ENCODE measurements around the gene SYNE1.
"Not testable (repeated sequence)": the region's sequence is repeated elsewhere in the genome, so short reads cannot be mapped to it uniquely, and the experiment has no call there.

SYNE1 gene

DNA sequence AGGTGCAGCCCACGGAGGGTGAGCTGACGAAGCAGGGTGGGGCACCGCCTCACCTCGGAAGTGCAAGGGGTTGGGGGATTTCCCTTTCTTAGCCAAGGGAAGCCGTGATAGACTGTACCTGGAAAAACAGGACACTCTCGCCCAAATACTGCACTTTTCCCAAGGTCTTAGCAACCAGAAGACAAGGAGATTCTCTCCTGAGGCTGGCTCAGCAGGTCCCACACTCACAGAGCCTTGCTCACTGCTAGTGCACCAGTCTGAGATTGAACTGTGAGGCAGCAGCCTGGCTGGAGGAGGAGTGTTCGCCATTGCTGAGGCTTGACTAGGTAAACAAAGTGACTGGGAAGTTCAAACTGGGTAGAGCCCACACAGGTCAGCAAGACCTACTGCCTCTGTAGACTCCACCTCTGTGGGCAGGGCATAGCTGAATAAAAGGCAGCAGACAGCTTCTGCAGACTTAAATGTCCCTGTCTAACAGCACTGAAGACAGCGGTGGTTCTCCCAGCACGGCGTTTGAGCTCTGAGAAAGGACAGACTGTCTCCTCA is 28.0 kb downstream of the SYNE1 start:
- no peak for DNase-seq

DNA sequence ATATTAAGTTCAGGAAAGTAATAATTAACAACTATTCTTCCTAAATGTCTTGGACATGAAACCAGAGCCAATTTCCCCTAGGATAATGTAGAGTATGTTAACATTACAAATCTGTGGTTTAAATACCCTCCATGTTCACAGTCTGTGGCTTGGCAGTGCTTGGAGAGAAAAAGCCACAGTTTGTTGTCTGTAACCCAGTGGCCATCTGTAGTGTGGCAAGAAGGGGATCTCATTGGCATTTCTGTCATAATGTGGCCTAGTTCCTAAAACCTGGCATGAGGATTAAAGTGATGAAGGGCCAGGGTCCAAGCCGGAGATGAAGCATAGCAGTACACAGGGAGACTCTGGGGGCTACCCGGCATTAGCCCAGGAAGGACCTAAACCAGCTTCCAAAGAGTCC is 31.2 kb downstream of the SYNE1 start:
- DNase-seq = no peak

DNA sequence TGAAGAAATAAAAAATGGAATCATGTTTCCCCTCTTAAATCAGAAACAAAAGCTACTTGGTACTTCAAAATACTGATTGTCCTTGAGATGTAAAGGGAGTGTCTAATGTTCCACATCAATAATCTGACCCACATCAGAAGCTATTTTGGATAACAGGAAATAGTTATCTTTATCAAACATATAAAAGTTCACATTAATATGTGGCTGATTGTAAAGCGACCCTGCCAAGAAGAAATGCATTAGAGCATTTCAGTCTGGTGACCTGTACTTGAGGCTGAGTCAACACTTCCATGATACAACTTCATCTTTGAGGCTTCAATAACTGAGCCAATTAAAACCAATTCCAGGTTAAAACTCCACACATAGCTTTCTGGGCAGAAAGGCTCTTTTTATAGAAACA is 31.8 kb downstream of the SYNE1 start:
- no peak for DNase-seq

DNA sequence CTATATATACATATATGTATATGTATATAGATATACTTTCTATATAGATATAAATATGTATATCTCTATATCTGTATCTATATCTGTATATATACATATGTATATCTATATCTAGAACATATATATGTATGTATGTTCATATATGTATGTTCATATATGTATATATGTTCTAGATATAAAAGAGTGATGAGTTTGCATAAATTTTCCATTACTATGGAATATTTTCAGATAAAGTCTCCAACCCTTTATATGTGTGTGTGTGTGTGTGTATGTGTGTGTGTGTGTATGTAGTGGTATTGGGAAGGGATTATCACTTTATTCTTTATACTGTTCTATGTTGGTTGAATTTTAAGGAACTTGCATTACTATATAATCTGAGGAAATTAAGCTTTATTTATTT is 33.3 kb downstream of the SYNE1 start:
- no peak for DNase-seq

DNA sequence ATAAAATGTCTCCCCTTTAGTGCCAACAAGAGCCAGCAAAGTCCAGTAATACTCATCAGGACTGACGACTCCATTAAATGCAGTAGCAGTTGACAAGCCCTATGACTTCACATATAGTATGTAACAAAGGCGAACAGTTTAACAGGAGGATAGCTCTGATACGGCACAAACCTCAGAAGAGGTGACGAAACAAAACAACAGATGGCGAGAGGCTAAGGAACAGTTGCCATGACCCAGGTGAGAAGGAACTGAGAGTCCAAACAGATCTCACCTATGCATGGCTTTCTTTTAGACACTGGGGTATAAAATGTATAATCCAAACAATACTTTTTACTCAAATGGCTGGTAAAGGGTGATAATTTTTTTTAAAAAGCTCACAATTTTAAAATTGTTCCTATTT is 37.1 kb downstream of the SYNE1 start:
- no peak for DNase-seq

DNA sequence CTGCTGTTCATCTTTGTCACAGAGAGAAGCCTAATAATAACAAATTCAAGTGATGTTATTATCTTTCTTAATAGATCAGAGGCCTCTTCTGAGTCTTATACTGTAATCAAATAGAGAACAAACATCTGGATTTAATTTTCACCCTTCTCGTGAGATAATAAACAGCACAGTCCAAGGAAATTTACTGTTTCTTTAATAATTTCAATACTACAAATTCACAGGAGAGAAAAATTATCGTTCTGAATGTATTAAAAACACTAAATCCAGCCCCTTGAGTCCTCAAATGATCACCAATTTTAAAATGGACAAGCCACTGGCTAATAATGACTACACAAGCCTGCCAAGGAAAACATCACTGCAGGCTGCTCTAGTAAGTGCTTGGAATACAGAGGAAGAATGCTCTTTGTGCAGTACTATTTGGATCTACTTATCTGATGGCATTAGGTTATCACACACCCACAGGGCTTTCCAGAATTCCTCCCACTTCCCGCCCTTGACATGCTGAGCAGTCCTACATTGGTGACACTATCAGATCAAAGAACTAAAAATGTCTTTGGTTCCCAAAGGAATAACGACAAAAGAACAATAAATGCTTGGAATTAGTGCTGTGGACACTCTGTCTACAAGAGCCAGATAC is 38.1 kb downstream of the SYNE1 start:
- DNase-seq = no peak

DNA sequence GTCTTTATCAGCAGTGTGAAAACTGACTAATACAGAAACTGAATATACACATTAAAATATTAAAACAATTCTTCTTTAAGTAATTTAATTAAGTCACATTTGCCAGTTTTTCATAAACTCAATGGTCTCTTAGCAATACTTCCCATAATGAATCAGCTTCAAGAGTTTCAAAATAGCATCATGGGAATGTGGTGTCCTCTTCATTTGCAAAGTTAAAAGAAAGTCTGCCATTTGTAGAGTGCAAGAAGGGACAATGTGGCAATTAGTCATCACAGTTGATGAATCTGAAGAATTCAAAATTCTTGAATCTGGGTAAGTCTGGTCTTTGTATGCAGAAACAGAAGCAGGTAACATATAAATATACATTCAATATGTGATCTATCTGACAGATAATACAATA is 38.7 kb downstream of the SYNE1 start:
- no peak for DNase-seq

DNA sequence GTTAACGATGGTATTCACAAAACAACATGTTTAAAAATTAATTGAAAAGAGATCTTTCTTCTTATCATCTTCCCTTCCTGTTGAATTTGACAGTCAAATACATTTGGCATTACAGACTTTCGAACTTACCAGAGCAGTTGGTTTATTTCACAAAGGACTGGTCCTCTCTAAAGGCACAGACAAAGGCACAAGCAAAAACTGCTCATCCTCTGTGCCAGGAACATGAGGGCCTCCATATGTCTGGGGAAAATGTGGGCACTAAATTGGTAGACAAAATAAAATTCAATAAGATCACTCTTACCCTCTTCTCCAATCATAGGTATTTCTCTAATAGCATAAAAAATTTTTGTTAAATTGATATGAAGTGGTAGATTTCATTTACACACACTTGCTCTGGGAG is 40.4 kb downstream of the SYNE1 start:
- DNase-seq = no peak

DNA sequence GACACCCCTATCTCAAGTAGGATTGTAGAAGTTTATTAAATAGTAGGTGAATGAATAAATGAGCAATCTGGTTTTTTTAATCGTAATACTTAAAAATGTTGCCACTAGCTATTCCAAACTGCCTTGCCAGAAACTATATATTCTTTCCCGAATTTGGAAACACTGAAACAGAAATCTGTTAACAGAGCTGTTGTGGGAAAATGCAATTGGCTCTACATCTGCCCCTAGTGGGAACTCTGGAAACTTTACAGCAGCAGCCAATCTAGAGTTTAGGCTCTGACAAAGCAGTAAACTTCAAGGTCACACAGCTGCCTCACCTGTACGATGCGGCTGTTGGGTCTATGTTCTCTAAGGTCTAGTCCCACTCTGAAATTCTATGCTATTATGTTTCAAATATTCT is 41.7 kb downstream of the SYNE1 start:
- DNase-seq = no peak

DNA sequence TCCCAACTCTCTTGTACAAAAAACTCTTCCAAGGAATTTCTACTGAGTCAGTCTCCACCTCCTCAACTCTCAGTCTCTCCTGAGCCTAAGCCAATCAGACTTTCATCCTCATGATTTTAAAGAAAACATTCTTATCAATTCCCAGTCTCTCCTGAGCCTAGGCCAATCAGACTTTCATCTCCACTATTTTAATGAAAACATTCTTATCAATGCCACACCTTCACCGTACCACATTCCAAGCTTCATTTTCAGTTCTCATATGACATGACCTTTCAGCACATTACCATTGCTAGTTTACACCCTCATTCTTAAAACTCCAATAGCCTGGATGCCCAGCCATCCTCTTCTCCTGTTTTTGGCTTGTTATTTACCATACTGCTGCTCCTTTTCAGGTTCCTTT is 42.5 kb downstream of the SYNE1 start:
- no peak for DNase-seq

DNA sequence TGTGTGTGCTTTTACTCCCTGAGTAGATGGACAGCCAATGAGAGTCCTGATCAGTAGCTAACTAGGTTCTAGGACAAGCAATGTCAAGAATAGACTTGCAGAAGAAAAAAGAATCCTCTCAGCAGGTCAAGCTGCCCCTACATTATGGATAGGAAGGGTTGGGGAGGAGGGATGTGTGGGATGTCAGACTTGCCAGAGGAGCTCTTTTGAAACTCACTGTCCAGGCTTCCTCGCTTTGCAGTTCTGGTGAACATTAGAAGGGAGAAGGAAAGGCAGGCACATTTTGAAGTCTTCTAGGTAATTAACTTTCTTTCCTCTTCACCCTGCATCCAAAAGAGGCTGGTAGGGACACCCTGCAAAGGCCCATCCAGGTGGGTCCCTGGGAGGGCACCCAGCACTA is 48.7 kb downstream of the SYNE1 start:
- DNase-seq = no peak

DNA sequence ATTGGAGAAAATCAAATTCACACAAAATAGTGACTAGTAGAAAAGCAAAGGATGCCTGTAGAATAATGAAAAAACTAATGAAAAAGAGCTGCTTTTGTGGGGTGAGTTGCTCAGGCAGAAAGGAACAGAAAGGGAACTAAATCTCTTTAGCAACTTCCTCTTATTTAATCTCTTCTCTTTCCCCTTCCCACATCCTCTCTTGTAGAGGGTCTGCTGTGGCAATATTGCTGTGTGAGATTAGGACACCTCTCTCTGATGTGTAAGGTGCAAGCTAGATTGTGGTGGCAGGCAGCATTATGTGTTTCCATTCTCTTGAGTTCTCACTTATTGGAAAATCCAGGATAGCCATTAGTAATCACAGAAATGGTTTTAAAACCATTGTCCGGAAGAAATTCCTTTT is 49.7 kb downstream of the SYNE1 start:
- no peak for DNase-seq

DNA sequence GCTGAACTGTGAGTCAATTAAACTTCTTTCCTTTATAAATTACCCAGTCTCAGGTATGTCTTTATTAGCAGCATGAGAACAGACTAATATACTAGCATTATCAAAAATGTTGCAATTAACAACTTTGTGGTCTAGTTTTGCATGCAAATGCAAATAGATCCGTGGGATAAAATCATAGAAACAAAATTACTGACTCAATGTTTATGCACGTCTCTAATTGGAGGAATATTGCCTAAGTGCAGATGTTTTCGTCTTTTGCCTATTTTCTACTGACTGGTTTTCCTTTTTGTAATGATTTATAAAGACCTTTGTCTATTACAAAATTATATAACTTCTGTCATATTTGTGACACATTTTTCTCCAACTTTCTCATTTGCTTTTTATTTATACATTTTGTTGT is 51.9 kb downstream of the SYNE1 start:
- DNase-seq = no peak

DNA sequence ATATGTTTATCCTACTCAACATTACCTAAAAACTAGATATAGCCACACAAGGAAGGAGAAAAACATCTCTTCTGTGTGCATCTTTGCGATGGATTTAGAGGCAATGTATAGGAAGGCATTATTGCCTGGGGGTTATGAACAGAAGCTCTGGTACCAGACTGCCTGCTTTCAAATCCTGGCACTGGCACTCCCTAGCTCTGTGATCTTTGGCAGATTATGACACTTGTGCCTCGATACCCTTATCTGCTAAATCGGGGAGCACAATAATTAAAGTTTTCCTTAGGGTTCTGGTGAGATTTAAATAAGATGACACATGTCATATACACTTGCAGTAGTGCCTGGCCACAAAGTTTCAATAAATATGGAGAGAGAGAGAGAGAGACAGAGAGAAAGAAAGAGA is 53.3 kb downstream of the SYNE1 start:
- DNase-seq = no peak

DNA sequence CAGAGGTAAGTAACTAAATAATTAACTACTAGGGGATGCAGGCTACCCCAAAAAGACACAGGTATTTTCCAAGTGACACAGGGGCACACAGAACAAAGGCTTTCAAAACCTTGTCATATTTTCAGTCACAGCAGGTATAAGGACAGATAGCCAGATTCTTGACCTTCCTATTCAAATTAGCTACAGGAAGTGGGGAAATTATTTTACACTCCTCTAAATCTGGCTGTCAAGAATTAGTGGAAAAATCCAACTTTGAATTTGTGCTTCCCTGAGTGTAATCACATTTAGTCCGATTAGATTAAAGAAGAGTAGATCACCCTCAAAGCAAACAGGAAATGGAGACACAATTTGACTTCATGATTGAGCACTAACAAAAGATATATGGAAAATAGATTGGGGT is 60.6 kb downstream of the SYNE1 start:
- no peak for DNase-seq

DNA sequence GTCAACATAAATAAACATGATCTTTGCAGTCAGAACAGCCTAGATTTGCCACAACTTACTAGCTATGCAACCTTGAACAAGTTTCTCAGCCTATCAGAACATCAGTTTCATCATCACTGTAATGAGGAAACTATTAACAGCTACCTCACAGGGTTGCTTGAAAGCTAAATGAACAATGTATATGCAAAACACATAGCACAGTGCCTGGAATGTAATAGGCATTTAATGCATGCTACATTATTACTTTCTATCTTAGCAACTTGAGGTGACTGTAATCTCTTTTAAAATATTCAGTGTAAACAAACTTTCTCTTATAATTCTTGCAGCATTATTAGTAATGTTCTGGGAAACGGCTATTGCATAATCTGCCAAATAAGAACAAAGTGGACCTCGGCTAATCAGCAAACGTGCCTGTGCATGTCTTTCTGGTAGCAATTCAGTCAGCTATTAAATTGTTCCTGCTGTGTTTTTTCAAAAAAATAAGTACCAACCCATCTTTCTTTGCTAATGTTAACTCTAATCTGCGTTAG is 61.5 kb downstream of the SYNE1 start:
- DNase-seq = no peak

DNA sequence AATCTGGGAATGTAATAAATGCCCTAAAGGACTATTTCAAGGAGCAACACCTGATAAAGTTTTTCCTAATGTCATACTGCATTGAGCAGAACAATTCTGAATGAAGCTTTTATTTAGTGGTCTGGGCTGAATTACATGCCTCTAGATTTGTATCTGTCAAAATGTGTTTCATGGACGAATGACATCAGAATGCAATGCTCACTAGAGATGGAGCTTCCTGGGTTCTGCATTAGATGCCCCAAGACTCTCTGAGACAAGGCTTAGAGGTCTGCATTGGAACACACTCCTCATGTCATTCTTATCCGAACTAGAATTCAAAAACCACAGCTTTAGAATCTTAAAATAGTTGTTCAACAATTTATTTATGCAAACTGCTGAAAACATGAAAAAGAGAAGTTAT is 62.0 kb downstream of the SYNE1 start:
- DNase-seq = no peak

DNA sequence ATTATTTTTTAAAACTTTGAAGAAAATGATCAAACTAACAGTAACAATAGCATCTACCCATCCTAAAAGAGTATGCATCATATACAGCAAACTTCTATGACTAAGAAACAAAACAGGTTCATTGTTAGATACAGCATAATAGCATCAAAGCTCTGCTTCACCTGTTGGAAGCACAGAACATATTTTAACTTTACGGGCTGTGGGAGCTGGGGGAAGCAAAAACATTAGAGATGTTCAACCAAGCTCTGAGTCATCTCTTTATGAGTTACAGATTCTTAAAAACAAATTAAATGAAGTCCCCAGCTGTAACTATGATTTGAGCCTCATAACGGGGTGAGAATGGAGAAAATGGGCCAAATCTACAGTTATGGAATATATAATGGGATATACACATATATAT is 63.4 kb downstream of the SYNE1 start:
- DNase-seq = no peak

DNA sequence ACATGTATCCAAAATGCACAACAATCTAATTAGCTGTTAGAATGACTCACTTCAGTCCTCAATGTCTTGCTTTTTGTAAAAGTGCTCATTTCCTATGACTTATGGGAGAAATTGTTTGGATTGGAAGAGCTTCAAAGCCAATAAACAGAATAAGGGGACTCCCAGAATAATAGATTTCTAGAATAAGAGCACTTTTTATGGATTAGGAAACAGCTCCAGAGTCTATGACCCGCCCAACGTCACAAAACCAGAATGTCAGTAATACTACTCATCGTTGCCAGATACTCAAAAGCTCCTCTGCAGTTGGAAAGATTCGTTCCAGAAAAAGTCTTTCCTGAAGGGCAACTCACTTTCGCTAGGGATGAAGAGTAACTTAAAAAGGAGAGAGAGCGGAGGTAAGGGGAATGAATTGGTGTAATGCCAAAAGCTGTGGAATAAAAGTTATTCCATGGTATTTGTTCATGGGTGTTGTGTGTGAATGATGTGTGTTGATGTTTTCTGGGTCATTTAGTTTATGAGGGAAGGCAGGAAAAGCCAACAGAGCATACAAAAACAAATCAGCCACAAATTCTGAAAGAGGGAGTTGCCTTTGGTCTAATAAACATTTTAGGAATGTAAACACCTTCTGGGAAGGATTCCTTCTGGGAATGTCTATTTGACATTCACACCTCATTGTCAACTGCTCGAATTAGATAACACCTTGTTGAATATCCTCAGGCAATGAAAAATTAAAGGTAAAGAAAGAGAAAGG is 64.6 kb downstream of the SYNE1 start:
- no peak for DNase-seq

DNA sequence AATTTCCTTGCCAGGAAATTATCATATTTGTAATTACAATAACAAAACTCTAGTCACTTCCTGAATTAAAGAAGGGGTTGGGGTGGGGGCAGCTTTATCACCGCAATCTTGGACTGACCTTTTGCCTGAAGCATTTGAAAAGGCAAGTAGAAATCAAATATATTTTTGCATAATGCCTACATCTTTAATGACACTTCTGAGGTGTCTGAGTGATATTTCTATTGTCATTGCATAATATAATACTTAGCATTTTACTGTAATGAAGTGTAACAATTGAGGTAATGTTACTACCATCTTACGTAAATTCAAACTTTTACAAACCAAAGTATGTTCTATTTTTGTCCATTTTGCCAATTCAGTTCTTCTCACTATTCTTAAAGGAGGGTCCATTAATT is 65.2 kb downstream of the SYNE1 start:
- no peak for DNase-seq

DNA sequence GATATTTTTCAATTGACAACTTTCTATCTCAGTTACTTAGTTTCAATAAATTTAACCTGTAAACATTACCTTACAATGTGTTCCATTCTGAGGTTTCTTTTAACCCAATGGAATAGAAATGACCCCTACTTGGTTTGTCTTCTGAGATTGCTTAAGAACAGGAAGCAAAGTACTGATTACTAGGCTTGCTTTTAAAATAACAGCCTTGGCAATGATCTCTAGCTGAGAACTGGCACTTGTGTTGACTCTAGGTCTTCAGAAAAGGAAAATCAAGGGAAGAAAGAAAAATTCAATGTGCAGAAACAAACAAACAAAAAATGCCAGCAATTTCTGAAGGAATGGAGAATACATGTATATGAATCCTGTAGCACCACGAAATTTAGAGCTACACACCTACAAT is 66.1 kb downstream of the SYNE1 start:
- DNase-seq = no peak

DNA sequence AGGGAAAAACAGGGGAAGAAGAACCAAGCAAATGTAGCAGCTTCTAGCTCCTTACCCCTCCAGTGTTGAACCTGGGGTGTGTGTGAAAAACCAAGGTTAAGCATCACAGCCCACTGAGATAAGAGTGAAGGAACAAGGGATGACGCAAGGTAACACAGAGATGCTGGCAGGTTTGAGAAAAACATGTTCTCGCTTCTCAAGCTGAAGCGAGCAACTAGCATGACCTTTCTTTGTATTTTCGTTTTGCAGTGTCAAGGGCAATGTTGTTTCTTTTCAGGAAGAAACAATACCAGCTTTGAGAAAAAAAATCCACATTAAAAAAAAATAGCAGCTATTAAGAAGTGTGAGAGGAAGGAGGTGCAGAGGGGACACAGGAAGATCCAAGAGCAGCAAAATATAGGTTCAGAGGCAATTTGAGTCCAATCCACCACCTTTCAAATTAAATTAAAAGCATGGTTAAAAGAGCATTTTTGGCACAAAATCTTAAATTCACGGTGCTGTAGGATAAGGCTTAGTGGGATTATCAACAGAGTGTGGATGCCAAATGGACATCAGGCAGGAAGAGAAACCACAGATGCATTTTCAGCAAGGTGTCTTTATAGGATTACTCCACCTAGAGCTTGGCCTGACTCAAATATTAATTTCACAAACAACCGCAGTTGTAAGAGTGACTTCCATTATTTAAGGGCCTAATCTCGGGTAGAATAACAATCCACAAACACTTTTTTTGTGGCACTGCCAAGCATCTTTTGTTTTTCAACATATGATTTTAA is 70.9 kb downstream of the SYNE1 start:
- DNase-seq = no peak

DNA sequence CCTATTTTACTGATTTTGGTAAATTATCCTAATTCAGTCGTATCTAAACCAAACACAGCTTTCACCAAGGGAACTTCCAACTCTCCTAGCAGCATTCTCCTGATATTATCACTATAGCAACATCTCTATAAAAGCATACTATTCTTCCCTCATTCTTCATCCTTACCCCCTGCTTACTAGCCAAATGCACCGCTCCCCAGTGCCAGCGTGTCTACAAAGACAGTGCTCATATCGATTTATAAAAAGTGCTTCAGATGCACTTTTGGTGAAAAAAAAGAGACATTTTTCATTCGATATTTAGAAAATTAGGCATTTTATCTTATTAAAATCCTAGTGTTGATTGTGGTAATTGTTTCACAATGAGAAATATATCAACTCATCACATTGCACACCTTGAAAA is 74.0 kb downstream of the SYNE1 start:
- no peak for DNase-seq

DNA sequence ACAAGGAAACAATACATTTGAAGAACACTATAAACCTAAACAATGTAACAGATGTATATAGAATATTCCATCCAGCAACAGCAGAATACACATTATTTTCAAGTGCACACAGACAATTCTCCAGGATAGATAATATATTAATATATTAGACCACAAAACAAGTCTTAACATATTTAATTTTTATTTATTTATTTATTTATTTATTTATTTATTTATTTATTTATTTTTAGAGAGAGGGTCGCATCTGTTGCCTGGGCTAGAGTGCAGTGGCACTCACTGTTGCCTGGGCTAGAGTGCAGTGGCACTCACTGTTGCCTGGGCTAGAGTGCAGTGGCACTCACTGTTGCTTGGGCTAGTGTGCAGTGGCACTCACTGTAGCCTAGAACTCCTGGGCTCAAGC is 78.4 kb downstream of the SYNE1 start:
- not testable (repeated sequence) for DNase-seq
